Skeletal muscle satellite cell (primary cell): ENCODE results near the gene RANGAP1.
"Not testable (repeated sequence)": the region's sequence is repeated elsewhere in the genome, so short reads cannot be mapped to it uniquely, and the experiment has no call there.

ENCODE experiments used
- H3K27me3 ChIP-seq: 2 replicates; pipeline ENCODE4 v1.7.0; 2013; ENCODE audit warnings: low read length; ENCODE audit not compliant: control insufficient read depth, insufficient read depth
- H3K36me3 ChIP-seq: 2 replicates; pipeline ENCODE4 v1.7.0; 2013; ENCODE audit warnings: mild to moderate bottlenecking, control low read depth, low read length; ENCODE audit not compliant: insufficient read depth
- H3K4me1 ChIP-seq: 2 replicates; pipeline ENCODE4 v1.7.0; 2013; ENCODE audit warnings: low read length; ENCODE audit not compliant: control insufficient read depth, insufficient read depth
- H3K4me2 ChIP-seq: 2 replicates; pipeline ENCODE4 v1.7.0; 2013; ENCODE audit warnings: mild to moderate bottlenecking, low read length
- H3K4me3 ChIP-seq: 2 replicates; pipeline ENCODE4 v1.7.0; 2013; ENCODE audit warnings: low read length
- H3K9ac ChIP-seq: 2 replicates; pipeline ENCODE4 v1.7.0; 2013; ENCODE audit warnings: mild to moderate bottlenecking, low read depth, low read length, moderate library complexity
- H3K9me3 ChIP-seq: replicated peaks from 2 replicates; pipeline ENCODE4 v1.7.0; 2013; ENCODE audit warnings: mild to moderate bottlenecking, control low read depth, low read length

The RANGAP1 gene

DNA sequence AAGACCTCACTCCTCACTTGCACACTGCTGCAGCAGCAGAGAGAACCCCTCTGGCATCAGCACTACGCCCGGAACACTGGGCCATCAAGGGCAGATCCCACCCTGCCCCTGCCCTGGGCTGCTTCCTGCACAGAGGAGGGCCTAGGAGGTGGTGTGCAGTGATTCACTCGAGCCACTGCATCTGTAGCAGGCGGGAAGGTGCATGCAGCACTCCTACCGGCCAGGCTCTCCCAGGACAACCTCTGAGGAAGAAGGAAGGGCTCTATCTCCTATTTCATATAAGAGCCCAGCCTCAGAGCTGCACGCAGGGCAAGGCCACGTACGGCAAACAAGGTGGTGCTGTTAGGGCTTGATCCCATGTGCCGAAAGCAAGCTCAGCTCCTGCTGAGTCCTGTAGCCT is 14.2 kb downstream of the RANGAP1 start:
- no peaks in the 10 kb centered on the region for H3K9me3 ChIP-seq
- H3K4me2 ChIP-seq = no peak overlapping the region
- no peaks in the 10 kb centered on the region for H3K27me3 ChIP-seq
- H3K4me3 ChIP-seq = no peak overlapping the region
- H3K9ac ChIP-seq = no peak overlapping the region
- H3K4me1 ChIP-seq = no peaks in the 10 kb centered on the region
- H3K36me3 ChIP-seq = peaks cover 73% of the 10 kb centered on the region

DNA sequence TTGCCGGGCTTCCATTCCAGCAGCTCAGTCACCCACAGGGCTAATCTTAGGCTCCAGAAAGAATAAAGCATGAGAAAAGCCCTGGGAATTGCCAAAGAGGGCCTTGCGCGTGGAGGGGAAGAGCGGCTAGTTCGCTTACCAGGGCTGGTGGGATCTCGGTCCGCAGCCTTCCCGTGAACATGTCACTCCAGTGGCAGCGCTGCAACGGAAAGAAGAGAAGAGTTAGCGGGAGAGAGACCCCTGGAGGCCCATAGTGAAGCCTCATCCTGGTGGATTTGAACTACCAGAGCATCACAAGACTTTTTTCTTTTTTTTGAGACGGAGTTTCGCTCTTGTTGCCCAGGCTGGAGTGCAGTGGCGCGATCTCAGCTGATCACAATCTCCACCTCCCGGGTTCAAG is 18.0 kb downstream of the RANGAP1 start:
- Histone ChIP-seq H3K4me3 (no peak overlapping the region), H3K9ac (no peak overlapping the region), H3K4me2 (no peak overlapping the region), H3K9me3 (no peaks in the 10 kb centered on the region), H3K27me3 (no peaks in the 10 kb centered on the region), H3K36me3 (peaks cover 67% of the 10 kb centered on the region), H3K4me1 (no peaks in the 10 kb centered on the region)

GRCh38 chr22:41264408-41264941 is 21.5 kb downstream of the RANGAP1 start:
- Histone ChIP-seq H3K4me2 (no peak overlapping the region), H3K36me3 (peaks cover 80% of the 10 kb centered on the region), H3K4me1 (no peaks in the 10 kb centered on the region)

DNA sequence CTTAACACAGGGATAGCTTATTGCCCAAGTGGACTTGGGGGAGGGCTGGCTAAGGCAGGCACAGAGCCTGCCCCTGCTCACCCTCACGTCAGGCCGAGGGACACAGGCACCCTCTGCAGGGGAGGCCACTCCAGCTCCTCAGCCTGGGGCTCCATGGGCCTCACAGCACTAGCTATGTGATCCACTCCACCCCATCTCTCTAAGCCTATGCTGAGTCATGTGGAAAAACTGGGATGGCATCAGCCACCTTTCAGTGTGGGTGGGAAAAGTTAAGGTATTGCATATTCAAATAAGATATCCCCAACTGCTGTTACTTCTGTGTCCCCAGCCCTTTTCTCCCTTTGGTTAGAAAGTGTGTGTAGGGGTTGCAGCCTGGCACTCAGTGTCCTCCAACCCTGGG is 22.3 kb downstream of the RANGAP1 start:
- Histone ChIP-seq H3K4me1 (no peaks in the 10 kb centered on the region), H3K27me3 (no peaks in the 10 kb centered on the region), H3K4me2 (no peak overlapping the region), H3K36me3 (peaks cover 78% of the 10 kb centered on the region), H3K9me3 (no peaks in the 10 kb centered on the region), H3K4me3 (no peak overlapping the region), H3K9ac (no peak overlapping the region)

More at GRCh38 chr22:41264408-41264941, 21.5 kb downstream of the RANGAP1 start:
- H3K9ac ChIP-seq = no peak overlapping the region
- no peaks in the 10 kb centered on the region for H3K27me3 ChIP-seq
- H3K4me3 ChIP-seq = no peak overlapping the region
- H3K9me3 ChIP-seq = no peaks in the 10 kb centered on the region

DNA sequence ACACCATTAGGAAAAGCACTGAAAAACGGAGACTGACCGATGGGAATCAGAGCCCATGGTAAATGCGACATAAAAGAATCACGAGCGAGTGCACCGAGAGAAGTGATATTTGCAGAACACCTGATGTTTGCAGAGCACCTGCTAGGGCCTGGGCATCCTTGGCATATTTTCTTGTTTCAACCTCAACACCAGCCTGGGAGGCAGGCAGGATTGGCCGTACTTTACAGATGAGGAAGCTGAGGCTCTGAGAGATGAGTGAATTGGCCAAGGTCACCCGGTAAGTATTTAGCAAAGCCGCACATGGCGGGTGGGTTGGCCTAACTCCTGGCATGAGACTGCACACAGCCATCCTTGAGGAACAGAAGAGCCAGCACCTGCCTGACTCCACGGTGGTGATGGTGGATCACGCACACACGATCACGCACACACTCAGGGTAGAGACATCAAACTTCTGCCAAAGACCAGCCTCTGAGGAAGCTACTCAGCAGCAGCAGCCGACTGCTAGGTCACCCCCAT is 23.7 kb downstream of the RANGAP1 start:
- peaks cover 2% of the 10 kb centered on the region for H3K4me1 ChIP-seq
- H3K36me3 ChIP-seq = peaks cover 77% of the 10 kb centered on the region
- no peak overlapping the region for H3K4me3 ChIP-seq

GRCh38 chr22:41261541-41262249 is 24.3 kb downstream of the RANGAP1 start:
- Histone ChIP-seq H3K4me3 (no peak overlapping the region), H3K4me1 (peaks cover 9% of the 10 kb centered on the region), H3K4me2 (no peak overlapping the region), H3K36me3 (peaks cover 80% of the 10 kb centered on the region), H3K9ac (no peak overlapping the region), H3K27me3 (no peaks in the 10 kb centered on the region), H3K9me3 (no peaks in the 10 kb centered on the region)

More for the DNA sequence above, 23.7 kb downstream of the RANGAP1 start:
- Histone ChIP-seq H3K4me2 (no peak overlapping the region), H3K9ac (no peak overlapping the region), H3K9me3 (no peaks in the 10 kb centered on the region), H3K27me3 (no peaks in the 10 kb centered on the region)

DNA sequence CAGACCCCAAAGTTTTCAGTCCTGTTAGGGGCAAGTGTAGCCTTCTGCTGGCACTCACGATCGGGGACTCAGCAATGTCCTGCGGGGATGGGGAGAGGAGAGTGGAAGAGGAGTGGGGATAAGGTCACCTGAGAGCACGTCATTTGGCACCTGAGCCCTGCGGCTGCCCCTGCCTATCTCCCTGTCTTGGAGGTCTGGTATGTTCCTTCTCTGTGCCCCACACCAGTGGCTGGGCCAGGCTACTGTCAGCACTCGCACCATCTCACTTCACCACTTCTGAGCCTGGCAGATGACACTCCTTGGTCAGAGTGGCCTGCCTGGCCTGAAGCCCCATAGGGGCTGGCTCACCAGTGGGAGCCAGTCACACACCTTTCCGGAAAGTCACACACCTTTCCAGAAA is 25.1 kb downstream of the RANGAP1 start:
- Histone ChIP-seq H3K4me2 (no peak overlapping the region), H3K9ac (no peak overlapping the region), H3K4me1 (peaks cover 17% of the 10 kb centered on the region), H3K27me3 (no peaks in the 10 kb centered on the region), H3K9me3 (no peaks in the 10 kb centered on the region), H3K4me3 (no peak overlapping the region), H3K36me3 (peaks cover 88% of the 10 kb centered on the region)

DNA sequence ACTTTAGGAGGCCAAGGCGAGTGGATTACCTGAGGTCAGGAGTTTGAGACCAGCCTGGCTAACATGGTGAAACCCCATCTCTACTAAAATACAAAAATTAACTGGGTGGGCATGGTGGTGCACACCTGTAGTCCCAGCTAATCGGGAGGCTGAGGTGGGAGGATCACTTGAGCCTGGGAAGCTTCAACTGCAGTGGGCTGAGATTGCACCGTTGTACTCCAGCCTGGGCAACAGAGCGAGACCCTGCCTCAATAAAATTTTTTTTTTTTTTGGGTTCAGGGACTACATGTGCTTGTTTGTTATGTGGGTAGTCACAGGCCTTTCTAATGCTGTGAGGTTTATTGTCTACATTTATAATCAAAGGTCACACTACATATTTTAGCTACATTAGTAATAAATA is 26.2 kb downstream of the RANGAP1 start:
- not testable (repeated sequence) for H3K27me3 ChIP-seq, H3K4me3 ChIP-seq, H3K9me3 ChIP-seq, H3K4me2 ChIP-seq, H3K9ac ChIP-seq
- Histone ChIP-seq H3K4me1 (peaks cover 17% of the 10 kb centered on the region), H3K36me3 (peaks cover 89% of the 10 kb centered on the region)

- H3K9me3 ChIP-seq = no peaks in the 10 kb centered on the region
- no peak overlapping the region for H3K4me2 ChIP-seq
- H3K4me1 ChIP-seq = peaks cover 17% of the 10 kb centered on the region
- no peak overlapping the region for H3K9ac ChIP-seq
- no peak overlapping the region for H3K4me3 ChIP-seq
- no peaks in the 10 kb centered on the region for H3K27me3 ChIP-seq
- H3K36me3 ChIP-seq = peaks cover 89% of the 10 kb centered on the region
Observed at GRCh38 chr22:41257696-41258095, 28.3 kb downstream of the RANGAP1 start.

DNA sequence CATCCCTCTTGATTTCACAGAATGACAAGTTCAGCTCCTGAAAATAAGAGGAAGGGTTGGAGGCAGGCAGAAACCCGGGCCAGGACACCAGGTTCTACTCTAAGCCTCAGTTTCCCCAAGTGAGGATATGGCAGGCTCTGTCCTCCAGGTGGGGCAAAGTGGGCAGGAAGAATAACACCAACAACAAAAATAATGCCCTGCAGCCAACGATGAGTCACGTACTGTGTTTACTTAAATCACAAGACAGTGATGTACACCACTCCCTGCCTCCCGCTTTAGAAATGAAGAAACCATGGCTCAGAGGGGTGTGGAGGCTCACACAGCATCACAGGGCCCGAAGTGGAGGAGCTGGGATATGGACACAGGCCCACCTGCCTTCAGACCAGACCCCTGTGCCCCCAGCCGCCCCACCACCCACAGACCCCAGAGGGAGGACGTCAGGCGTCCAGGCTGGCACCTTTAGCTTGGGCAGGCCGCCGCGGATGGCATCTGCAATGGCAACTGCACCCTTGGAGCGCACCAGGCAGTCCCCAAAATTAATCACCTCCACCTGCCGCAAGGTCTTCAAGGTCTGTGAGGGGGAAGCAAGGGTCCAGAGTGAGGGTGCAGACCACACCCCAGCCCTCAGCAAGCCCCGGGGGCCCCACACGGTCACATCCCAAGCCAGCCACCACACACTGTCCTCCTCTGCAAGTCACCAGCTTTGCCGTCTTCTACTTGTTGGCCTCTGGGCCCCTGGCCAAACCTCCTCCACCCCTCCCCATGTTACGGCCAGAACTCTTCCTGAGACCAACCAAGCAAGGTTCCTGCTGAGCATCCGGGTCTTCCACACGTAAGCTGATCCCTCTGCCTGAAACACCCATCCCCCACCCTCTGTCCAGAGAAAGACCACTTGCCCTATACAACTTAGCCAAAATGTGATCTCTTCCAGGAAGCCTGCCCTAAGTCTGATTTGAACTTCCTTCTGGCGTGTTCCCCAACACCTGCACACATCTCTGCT is 29.4 kb downstream of the RANGAP1 start:
- peaks cover 87% of the 10 kb centered on the region for H3K36me3 ChIP-seq
- peaks cover 17% of the 10 kb centered on the region for H3K4me1 ChIP-seq
- H3K4me3 ChIP-seq = no peak overlapping the region
- H3K9ac ChIP-seq = peak overlapping the region; percentile 41
- H3K4me2 ChIP-seq = no peak overlapping the region
- no peaks in the 10 kb centered on the region for H3K27me3 ChIP-seq
- no peaks in the 10 kb centered on the region for H3K9me3 ChIP-seq

GRCh38 chr22:41254230-41254629 is 31.8 kb downstream of the RANGAP1 start:
- Histone ChIP-seq H3K27me3 (no peaks in the 10 kb centered on the region), H3K36me3 (peaks cover 92% of the 10 kb centered on the region), H3K9me3 (no peaks in the 10 kb centered on the region), H3K9ac (no peak overlapping the region), H3K4me2 (no peak overlapping the region), H3K4me1 (peaks cover 17% of the 10 kb centered on the region), H3K4me3 (no peak overlapping the region)
